Measurements from ENCODE around the gene KCP.

KCP gene

GRCh38 chr7:128893251-128894100 lies 17.0 kb downstream of the KCP start:
- no peak overlapping the region for H3K4me3 ChIP-seq (ENCODE audit: low read length)
- no peak for TF ChIP-seq ZNF274 (IDR thresholded peaks at IDR 0.05; ENCODE audit: low read depth, low read length)

GRCh38 chr7:128892521-128893250 lies 17.8 kb downstream of the KCP start:
- no peak for TF ChIP-seq ZNF274 (IDR thresholded peaks at IDR 0.05; ENCODE audit: low read depth, low read length)
- no peak overlapping the region for H3K4me3 ChIP-seq (ENCODE audit: low read length)

GRCh38 chr7:128891942-128892269 lies 18.6 kb downstream of the KCP start:
- H3K4me3 ChIP-seq (ENCODE audit: low read length): no peak overlapping the region
- no peak for TF ChIP-seq ZNF274 (IDR thresholded peaks at IDR 0.05; ENCODE audit: low read depth, low read length)

GRCh38 chr7:128891110-128891941 lies 19.2 kb downstream of the KCP start:
- no peak overlapping the region for H3K4me3 ChIP-seq (ENCODE audit: low read length)
- no peak for TF ChIP-seq ZNF274 (IDR thresholded peaks at IDR 0.05; ENCODE audit: low read depth, low read length)

- no peak overlapping the region for H3K4me3 ChIP-seq (ENCODE audit: low read length)
- TF ChIP-seq ZNF274 (IDR thresholded peaks at IDR 0.05; ENCODE audit: low read depth, low read length): no peak
Observed at GRCh38 chr7:128890306-128891109, 20.0 kb downstream of the KCP start.

GRCh38 chr7:128889121-128889520 lies 21.4 kb downstream of the KCP start:
- H3K4me3 ChIP-seq (ENCODE audit: low read length): no peak overlapping the region
- no peak for TF ChIP-seq ZNF274 (IDR thresholded peaks at IDR 0.05; ENCODE audit: low read depth, low read length)

GRCh38 chr7:128888756-128889095 lies 21.8 kb downstream of the KCP start:
- no peak for TF ChIP-seq ZNF274 (IDR thresholded peaks at IDR 0.05; ENCODE audit: low read depth, low read length)
- no peak overlapping the region for H3K4me3 ChIP-seq (ENCODE audit: low read length)

GRCh38 chr7:128888039-128888755 lies 22.3 kb downstream of the KCP start:
- no peak for TF ChIP-seq ZNF274 (IDR thresholded peaks at IDR 0.05; ENCODE audit: low read depth, low read length)
- no peak overlapping the region for H3K4me3 ChIP-seq (ENCODE audit: low read length)

- no peak for TF ChIP-seq ZNF274 (IDR thresholded peaks at IDR 0.05; ENCODE audit: low read depth, low read length)
- H3K4me3 ChIP-seq (ENCODE audit: low read length): no peak overlapping the region
Observed at GRCh38 chr7:128887169-128888038, 23.1 kb downstream of the KCP start.

- H3K4me3 ChIP-seq (ENCODE audit: low read length): no peak overlapping the region
Observed at GRCh38 chr7:128886391-128887168, 23.9 kb downstream of the KCP start.

GRCh38 chr7:128885370-128886187 lies 24.9 kb downstream of the KCP start:
- no peak for TF ChIP-seq ZNF274 (IDR thresholded peaks at IDR 0.05; ENCODE audit: low read depth, low read length)
- H3K4me3 ChIP-seq (ENCODE audit: low read length): no peak overlapping the region

More at GRCh38 chr7:128886391-128887168, 23.9 kb downstream of the KCP start:
- no peak for TF ChIP-seq ZNF274 (IDR thresholded peaks at IDR 0.05; ENCODE audit: low read depth, low read length)
